ENCODE data around the gene AKR1C8. TPM values are rescaled to one million over a fixed set of nuclear protein-coding genes. Genes with fewer than 3 reads are reported as not detected.
"Not testable (repeated sequence)": the region's sequence is repeated elsewhere in the genome, so short reads cannot be mapped to it uniquely, and the experiment has no call there.

AKR1C8 gene
- total RNA-seq, 1 donor from 2014 or later = not detected

GRCh38 chr10:5125315-5126044 lies 59.5 kb downstream of the AKR1C8 start:
- intact Hi-C loops (cut with micrococcal nuclease) = no loop called here
- no peaks in the 10 kb centered on the region for H3K27me3 Mint-ChIP-seq
- H3K27ac Mint-ChIP-seq = no peak overlapping the region
- ChIA-PET CTCF (no interaction called here), POLR2A (no interaction called here)
- DNase-seq (no peak), ATAC-seq (ENCODE audit: low read depth) (no peak)
- H3K36me3 Mint-ChIP-seq (ENCODE audit: low read depth) = no peaks in the 10 kb centered on the region
- no peak for TF ChIP-seq CTCF (IDR thresholded peaks at IDR 0.05)
- no peak overlapping the region for H3K4me3 Mint-ChIP-seq
- peaks cover 6% of the 10 kb centered on the region for H3K9me3 Mint-ChIP-seq
- no peaks in the 10 kb centered on the region for H3K4me1 Mint-ChIP-seq

- POLR2A ChIA-PET = no interaction called here
Measured at GRCh38 chr10:5123886-5124285, 61.1 kb downstream of the AKR1C8 start.

GRCh38 chr10:5119997-5120396 lies 65.0 kb downstream of the AKR1C8 start:
- H3K4me1 Mint-ChIP-seq; ATAC-seq (ENCODE audit: low read depth); H3K36me3 Mint-ChIP-seq (ENCODE audit: low read depth); POLR2A ChIA-PET; DNase-seq; H3K9me3 Mint-ChIP-seq; H3K27me3 Mint-ChIP-seq; CTCF ChIA-PET; H3K27ac Mint-ChIP-seq; intact Hi-C loops (cut with micrococcal nuclease); H3K4me3 Mint-ChIP-seq: not testable (repeated sequence)

More at GRCh38 chr10:5123886-5124285, 61.1 kb downstream of the AKR1C8 start:
- H3K4me3 Mint-ChIP-seq = no peak overlapping the region
- no peak for ATAC-seq (ENCODE audit: low read depth)
- no peak for DNase-seq
- H3K4me1 Mint-ChIP-seq = no peaks in the 10 kb centered on the region
- H3K27ac Mint-ChIP-seq = no peak overlapping the region
- no peaks in the 10 kb centered on the region for H3K27me3 Mint-ChIP-seq
- H3K9me3 Mint-ChIP-seq = peaks cover 4% of the 10 kb centered on the region
- intact Hi-C loops (cut with micrococcal nuclease) = no loop called here
- CTCF ChIA-PET = no interaction called here
- H3K36me3 Mint-ChIP-seq (ENCODE audit: low read depth) = no peaks in the 10 kb centered on the region
- no peak for TF ChIP-seq CTCF (IDR thresholded peaks at IDR 0.05)

- Mint-ChIP-seq H3K36me3 (ENCODE audit: low read depth) (no peaks in the 10 kb centered on the region), H3K27me3 (no peaks in the 10 kb centered on the region), H3K27ac (no peak overlapping the region), H3K4me3 (no peak overlapping the region), H3K4me1 (no peaks in the 10 kb centered on the region), H3K9me3 (peaks cover 4% of the 10 kb centered on the region)
- no peak for DNase-seq
- TF ChIP-seq CTCF (IDR thresholded peaks at IDR 0.05) = no peak
- ChIA-PET POLR2A (no interaction called here), CTCF (no interaction called here)
- intact Hi-C loops (cut with micrococcal nuclease) = no loop called here
- ATAC-seq (ENCODE audit: low read depth) = no peak
Measured at GRCh38 chr10:5117026-5117425, 67.9 kb downstream of the AKR1C8 start.

GRCh38 chr10:5116621-5117020 lies 68.3 kb downstream of the AKR1C8 start:
- intact Hi-C loops (cut with micrococcal nuclease) = no loop called here
- CTCF ChIA-PET = no interaction called here
- ATAC-seq (ENCODE audit: low read depth) (no peak), DNase-seq (no peak)
- Mint-ChIP-seq H3K27ac (no peak overlapping the region), H3K36me3 (ENCODE audit: low read depth) (no peaks in the 10 kb centered on the region), H3K4me3 (no peak overlapping the region), H3K9me3 (peaks cover 4% of the 10 kb centered on the region), H3K27me3 (no peaks in the 10 kb centered on the region), H3K4me1 (no peaks in the 10 kb centered on the region)
- TF ChIP-seq CTCF (IDR thresholded peaks at IDR 0.05) = no peak
- POLR2A ChIA-PET = no interaction called here

GRCh38 chr10:5109861-5110260 lies 75.1 kb downstream of the AKR1C8 start:
- DNase-seq; H3K9me3 Mint-ChIP-seq; H3K27ac Mint-ChIP-seq; H3K27me3 Mint-ChIP-seq; CTCF ChIA-PET; H3K36me3 Mint-ChIP-seq (ENCODE audit: low read depth); POLR2A ChIA-PET; H3K4me3 Mint-ChIP-seq; ATAC-seq (ENCODE audit: low read depth); intact Hi-C loops (cut with micrococcal nuclease); H3K4me1 Mint-ChIP-seq: not testable (repeated sequence)

All from activated B cell treated with CpG ODN at 0.5 μM for 24 hours (primary cell).